GM12878 (cell line): Measurements from ENCODE around the gene FOXP1. TPM values are rescaled to one million over a fixed set of nuclear protein-coding genes. Genes with fewer than 3 reads are reported as not detected.

Source experiments
- ATAC-seq: fragments of 200-7000 bp; cut with Tn5 transposase; 3 replicates; pipeline ENCODE4 v1.9.1; 2020; ENCODE audit warnings: mild to moderate bottlenecking, moderate library complexity
- BruUV-seq: library from RNA; stranded (reverse); fragments of 400-500 nt; replicated peaks from 2 replicates; lab custom pipeline; 2021; lab: Mats Ljungman, UMichigan
- CTCF ChIA-PET: fragments of 300-600 bp; sonication (Branson Sonifier 250); formaldehyde crosslinking; extraction: SDS; loops from one replicate; lab custom pipeline; 2021; ENCODE audit warnings: inconsistent platforms; lab: Yijun Ruan, JAX
- POLR2A ChIA-PET: fragments of 350-600 bp; formaldehyde crosslinking; extraction: SDS; loops from one replicate; lab custom pipeline; 2021; ENCODE audit warnings: inconsistent platforms; lab: Charles Lee
- RAD21 ChIA-PET: fragments of 300-600 bp; sonication (Branson Sonifier 250); formaldehyde crosslinking; loops from one replicate; lab custom pipeline; 2023; ENCODE audit warnings: antibody characterized with exemption; ENCODE audit not compliant: unreplicated experiment; lab: Charles Lee
- SMC1A ChIA-PET: fragments of 300-600 bp; sonication (Branson Sonifier 250); formaldehyde crosslinking; loops from one replicate; lab custom pipeline; 2023; ENCODE audit not compliant: unreplicated experiment, uncharacterized antibody; lab: Charles Lee
- DNase-seq: peaks from one replicate; pipeline ENCODE4 v3.0.0-alpha.2; 2011; ENCODE audit warnings: low read depth, low spot score
- FAIRE-seq: peaks from 3 replicates; lab custom pipeline; 2011; peaks lifted over from hg19 to GRCh38; lab: Jason Lieb, UNC
- H2AFZ ChIP-seq: 2 replicates; pipeline ENCODE4 v1.6.0; 2011; ENCODE audit warnings: low read depth, low read length, control low read depth; ENCODE audit not compliant: control insufficient read depth
- H3K27ac ChIP-seq: 2 replicates; pipeline ENCODE4 v1.5.1; 2011; ENCODE audit warnings: control low read depth; ENCODE audit not compliant: control insufficient read depth, insufficient read depth
- H3K27me3 ChIP-seq, 2 experiments: replicated peaks in 1 of 2; 2 replicates each; pipeline versions ENCODE4 v1.6.0 to v1.6.1; 2011; ENCODE audit warnings: low read length in 1 of 2; ENCODE audit not compliant: control insufficient read depth in 2 of 2, insufficient read depth in 2 of 2
- H3K36me3 ChIP-seq, 2 experiments: 2 replicates each; pipeline ENCODE4 v1.5.1; 2011; ENCODE audit warnings: low read length in 1 of 2; ENCODE audit not compliant: control insufficient read depth in 2 of 2, insufficient read depth in 2 of 2
- H3K4me1 ChIP-seq: 2 replicates; pipeline ENCODE4 v1.6.1; 2011; ENCODE audit warnings: mild to moderate bottlenecking, low read length, moderate library complexity, mixed read lengths; ENCODE audit not compliant: control insufficient read depth, insufficient read depth
- H3K4me2 ChIP-seq: 2 replicates; pipeline ENCODE4 v1.6.0; 2011; ENCODE audit warnings: control low read depth; ENCODE audit not compliant: control insufficient read depth, insufficient read depth
- H3K4me3 ChIP-seq: fragments of 200-600 bp; sonication (generic); 2 replicates; pipeline ENCODE4 v1.5.1; 2016
- H3K79me2 ChIP-seq: 2 replicates; pipeline ENCODE4 v1.6.0; 2011; ENCODE audit warnings: low read length; ENCODE audit not compliant: control insufficient read depth, insufficient read depth
- H3K9ac ChIP-seq: 2 replicates; pipeline ENCODE4 v1.8.0; 2011; ENCODE audit warnings: low read length, control low read depth, mixed read lengths; ENCODE audit not compliant: control insufficient read depth, insufficient read depth
- H3K9me3 ChIP-seq: replicated peaks from 3 replicates; pipeline ENCODE4 v1.5.1; 2011; ENCODE audit warnings: mild to moderate bottlenecking, low read length; ENCODE audit not compliant: control insufficient read depth, insufficient read depth
- H4K20me1 ChIP-seq: 2 replicates; pipeline ENCODE4 v1.6.0; 2011; ENCODE audit not compliant: control insufficient read depth, insufficient read depth
- LARP7 ChIP-seq: fragments of 450-650 bp; IDR thresholded peaks from 2 replicates; pipeline ENCODE4 v1.6.1; 2017; ENCODE audit warnings: mild to moderate bottlenecking
- PAX8 ChIP-seq: fragments of 450-650 bp; IDR thresholded peaks from 2 replicates; pipeline ENCODE4 v1.6.1; 2017; ENCODE audit warnings: mild to moderate bottlenecking, moderate library complexity
- TBL1XR1 ChIP-seq: IDR thresholded peaks from 2 replicates; pipeline ENCODE4 v1.6.1; 2012; ENCODE audit warnings: low read depth, low read length, improper control_type of control experiment
- ZNF207 ChIP-seq: fragments of 450-650 bp; IDR thresholded peaks from 2 replicates; pipeline ENCODE4 v1.6.1; 2014; ENCODE audit warnings: antibody characterized with exemption, mild to moderate bottlenecking, borderline replicate concordance
- WGBS: methylation state at CpG from one replicate; pipeline ENCODE4 v1.1.6; 2016; ENCODE audit warnings: low lambda C conversion rate; ENCODE audit not compliant: insufficient replicate concordance, insufficient coverage; ENCODE audit errors: missing lambda C conversion rate; 5-methylcytosine and 5-hydroxymethylcytosine counted together
- in situ Hi-C: fragments of 300-500 bp; cut with MboI; formaldehyde crosslinking; loops from 9 replicates; pipeline ENCODE4 v1.14.3; 2018; ENCODE audit warnings: mixed read lengths
- intact Hi-C: fragments of 100-400 bp; cut with micrococcal nuclease; formaldehyde crosslinking; loops from one replicate; pipeline ENCODE4 v1.14.2; 2022; ENCODE audit not compliant: unreplicated experiment
- polyA plus RNA-seq, 11 experiments: library from polyadenylated mRNA; depleted of rRNA in 4 of 11; unstranded in 6 of 11; stranded (reverse) in 5 of 11; fragments of >200 nt; fragmentation: Nextera tagmentation in 4 of 11; fragmentation: Illumina TruSeq in 1 of 11; extraction: Ambion mirVana in 4 of 11; extraction: Trizol in 1 of 11; gene quantifications; 1 replicate in 1 of 11; 2 replicates in 10 of 11; pipeline versions ENCODE4 v1.2.1 to v1.2.3, GENCODE V29; 2011 to 2016; ENCODE audit warnings: inconsistent platforms in 2 of 11, missing spikeins in 2 of 11, low read depth in 1 of 11
- total RNA-seq, 4 experiments: library from RNA; depleted of rRNA in 3 of 4; stranded (reverse); fragments of >200 nt in 3 of 4; fragmentation: Illumina TruSeq in 1 of 4; extraction: Trizol in 1 of 4; gene quantifications; 2 replicates each; pipeline versions ENCODE4 v1.2.1 to v1.2.3, GENCODE V29; 2013 to 2021
- TF ChIP-seq, protein P1 (sequence below): fragments of 450-650 bp; IDR thresholded peaks from 2 replicates; pipeline ENCODE4 v1.6.1; 2016; ENCODE audit warnings: mild to moderate bottlenecking
- TF ChIP-seq, protein P2 (sequence below): fragments of 450-650 bp; formaldehyde crosslinking; IDR thresholded peaks from 2 replicates; pipeline ENCODE4 v1.4.0; 2020; ENCODE audit warnings: mild to moderate bottlenecking, moderate library complexity
- TF ChIP-seq, protein P3 (sequence below): fragments of 450-650 bp; formaldehyde crosslinking; IDR thresholded peaks from 2 replicates; pipeline ENCODE4 v1.4.0; 2022; ENCODE audit warnings: mild to moderate bottlenecking, moderate library complexity

FOXP1 gene
- total and polyA plus RNA-seq, 10 of the 15 experiments (the other 5 are each of a cell fraction or from before 2014, with no cell fraction given): 0.05 to 1.6 (median 0.20) TPM; not detected in 1

DNA sequence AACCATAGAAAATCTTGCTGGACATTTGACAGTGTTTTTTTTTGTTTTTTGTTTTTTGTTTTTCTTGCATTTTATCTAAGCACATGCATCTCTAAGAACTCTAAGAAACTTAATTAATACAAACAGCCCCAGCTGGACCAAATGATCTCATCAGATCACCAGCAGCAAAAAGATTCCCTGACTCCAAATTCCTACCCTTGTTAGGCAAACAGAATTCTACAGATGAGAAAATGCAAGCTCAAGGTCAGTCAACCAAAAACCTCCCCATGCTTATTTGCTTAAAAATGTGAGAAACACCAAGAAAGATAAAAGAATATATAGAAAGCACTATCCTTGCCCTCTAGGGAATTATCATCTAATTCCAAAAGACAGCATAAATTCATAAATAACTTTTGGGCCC lies 65.4 kb downstream of the FOXP1 start (continued):
- TF ChIP-seq TBL1XR1 (no peak), LARP7 (no peak), ZNF207 (no peak), PAX8 (no peak)
- TF ChIP-seq, protein P1, sequence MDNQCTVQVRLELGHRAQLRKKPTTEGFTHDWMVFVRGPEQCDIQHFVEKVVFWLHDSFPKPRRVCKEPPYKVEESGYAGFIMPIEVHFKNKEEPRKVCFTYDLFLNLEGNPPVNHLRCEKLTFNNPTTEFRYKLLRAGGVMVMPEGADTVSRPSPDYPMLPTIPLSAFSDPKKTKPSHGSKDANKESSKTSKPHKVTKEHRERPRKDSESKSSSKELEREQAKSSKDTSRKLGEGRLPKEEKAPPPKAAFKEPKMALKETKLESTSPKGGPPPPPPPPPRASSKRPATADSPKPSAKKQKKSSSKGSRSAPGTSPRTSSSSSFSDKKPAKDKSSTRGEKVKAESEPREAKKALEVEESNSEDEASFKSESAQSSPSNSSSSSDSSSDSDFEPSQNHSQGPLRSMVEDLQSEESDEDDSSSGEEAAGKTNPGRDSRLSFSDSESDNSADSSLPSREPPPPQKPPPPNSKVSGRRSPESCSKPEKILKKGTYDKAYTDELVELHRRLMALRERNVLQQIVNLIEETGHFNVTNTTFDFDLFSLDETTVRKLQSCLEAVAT: no peak
- TF ChIP-seq, protein P2, sequence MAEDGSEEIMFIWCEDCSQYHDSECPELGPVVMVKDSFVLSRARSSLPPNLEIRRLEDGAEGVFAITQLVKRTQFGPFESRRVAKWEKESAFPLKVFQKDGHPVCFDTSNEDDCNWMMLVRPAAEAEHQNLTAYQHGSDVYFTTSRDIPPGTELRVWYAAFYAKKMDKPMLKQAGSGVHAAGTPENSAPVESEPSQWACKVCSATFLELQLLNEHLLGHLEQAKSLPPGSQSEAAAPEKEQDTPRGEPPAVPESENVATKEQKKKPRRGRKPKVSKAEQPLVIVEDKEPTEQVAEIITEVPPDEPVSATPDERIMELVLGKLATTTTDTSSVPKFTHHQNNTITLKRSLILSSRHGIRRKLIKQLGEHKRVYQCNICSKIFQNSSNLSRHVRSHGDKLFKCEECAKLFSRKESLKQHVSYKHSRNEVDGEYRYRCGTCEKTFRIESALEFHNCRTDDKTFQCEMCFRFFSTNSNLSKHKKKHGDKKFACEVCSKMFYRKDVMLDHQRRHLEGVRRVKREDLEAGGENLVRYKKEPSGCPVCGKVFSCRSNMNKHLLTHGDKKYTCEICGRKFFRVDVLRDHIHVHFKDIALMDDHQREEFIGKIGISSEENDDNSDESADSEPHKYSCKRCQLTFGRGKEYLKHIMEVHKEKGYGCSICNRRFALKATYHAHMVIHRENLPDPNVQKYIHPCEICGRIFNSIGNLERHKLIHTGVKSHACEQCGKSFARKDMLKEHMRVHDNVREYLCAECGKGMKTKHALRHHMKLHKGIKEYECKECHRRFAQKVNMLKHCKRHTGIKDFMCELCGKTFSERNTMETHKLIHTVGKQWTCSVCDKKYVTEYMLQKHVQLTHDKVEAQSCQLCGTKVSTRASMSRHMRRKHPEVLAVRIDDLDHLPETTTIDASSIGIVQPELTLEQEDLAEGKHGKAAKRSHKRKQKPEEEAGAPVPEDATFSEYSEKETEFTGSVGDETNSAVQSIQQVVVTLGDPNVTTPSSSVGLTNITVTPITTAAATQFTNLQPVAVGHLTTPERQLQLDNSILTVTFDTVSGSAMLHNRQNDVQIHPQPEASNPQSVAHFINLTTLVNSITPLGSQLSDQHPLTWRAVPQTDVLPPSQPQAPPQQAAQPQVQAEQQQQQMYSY: no peak
- TF ChIP-seq, all 136 proteins: peak for 0

DNA sequence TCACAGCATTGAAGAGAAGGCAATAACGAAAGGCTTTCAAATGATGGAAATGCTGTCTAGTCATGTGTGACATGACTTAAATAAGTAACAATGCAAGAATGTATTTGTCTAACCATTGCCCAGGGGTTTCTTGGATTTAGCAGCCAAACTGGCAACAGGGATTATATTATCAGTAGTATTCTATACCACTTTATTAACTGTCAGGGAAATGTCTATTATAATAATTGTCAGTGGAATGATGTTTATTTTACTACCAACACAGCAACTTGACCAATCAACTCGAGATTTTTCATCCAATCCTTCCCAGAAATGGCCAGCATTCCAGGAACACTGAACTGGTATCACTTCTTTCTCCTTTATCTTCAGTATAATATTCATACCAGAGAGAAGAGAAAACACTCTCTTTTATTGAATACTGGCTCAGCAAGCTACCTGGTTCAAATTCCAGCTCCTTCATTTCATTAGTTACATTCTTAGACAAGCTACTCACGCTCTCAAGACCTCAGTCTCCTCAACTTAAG lies 66.2 kb downstream of the FOXP1 start:
- BruUV-seq: no TSS peak
- no peaks in the 10 kb centered on the region for H3K79me2 ChIP-seq
- H3K27ac ChIP-seq: no peak overlapping the region
- FAIRE-seq (no peak), DNase-seq (no peak), ATAC-seq (no peak)
- H4K20me1 ChIP-seq: no peaks in the 10 kb centered on the region
- no peaks in the 10 kb centered on the region for H3K36me3 ChIP-seq
- H3K27me3 ChIP-seq: no peaks in the 10 kb centered on the region
- no peaks in the 10 kb centered on the region for H3K9me3 ChIP-seq
- H3K4me3 ChIP-seq: no peak overlapping the region
- intact Hi-C loops (no loop called here), in situ Hi-C loops (no loop called here)
- no peak overlapping the region for H3K9ac ChIP-seq
- TF ChIP-seq, protein P3, sequence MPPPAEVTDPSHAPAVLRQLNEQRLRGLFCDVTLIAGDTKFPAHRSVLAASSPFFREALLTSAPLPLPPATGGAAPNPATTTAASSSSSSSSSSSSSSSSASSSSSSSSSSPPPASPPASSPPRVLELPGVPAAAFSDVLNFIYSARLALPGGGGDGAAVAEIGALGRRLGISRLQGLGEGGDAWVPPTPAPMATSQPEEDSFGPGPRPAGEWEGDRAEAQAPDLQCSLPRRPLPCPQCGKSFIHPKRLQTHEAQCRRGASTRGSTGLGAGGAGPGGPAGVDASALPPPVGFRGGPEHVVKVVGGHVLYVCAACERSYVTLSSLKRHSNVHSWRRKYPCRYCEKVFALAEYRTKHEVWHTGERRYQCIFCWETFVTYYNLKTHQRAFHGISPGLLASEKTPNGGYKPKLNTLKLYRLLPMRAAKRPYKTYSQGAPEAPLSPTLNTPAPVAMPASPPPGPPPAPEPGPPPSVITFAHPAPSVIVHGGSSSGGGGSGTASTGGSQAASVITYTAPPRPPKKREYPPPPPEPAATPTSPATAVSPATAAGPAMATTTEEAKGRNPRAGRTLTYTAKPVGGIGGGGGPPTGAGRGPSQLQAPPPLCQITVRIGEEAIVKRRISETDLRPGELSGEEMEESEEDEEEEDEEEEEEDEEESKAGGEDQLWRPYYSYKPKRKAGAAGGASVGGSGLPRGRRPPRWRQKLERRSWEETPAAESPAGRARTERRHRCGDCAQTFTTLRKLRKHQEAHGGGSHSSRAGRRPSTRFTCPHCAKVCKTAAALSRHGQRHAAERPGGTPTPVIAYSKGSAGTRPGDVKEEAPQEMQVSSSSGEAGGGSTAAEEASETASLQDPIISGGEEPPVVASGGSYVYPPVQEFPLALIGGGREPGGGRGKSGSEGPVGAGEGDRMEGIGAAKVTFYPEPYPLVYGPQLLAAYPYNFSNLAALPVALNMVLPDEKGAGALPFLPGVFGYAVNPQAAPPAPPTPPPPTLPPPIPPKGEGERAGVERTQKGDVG (CRISPR knock-in tag): no peak
- ChIA-PET POLR2A (no interaction called here), CTCF (no interaction called here), SMC1A (no interaction called here), RAD21 (no interaction called here)
- H3K4me2 ChIP-seq: no peak overlapping the region
- WGBS: 16% methylated on average over 3 of the region's 3 CpGs
- no peak overlapping the region for H2AFZ ChIP-seq
- H3K4me1 ChIP-seq: no peaks in the 10 kb centered on the region
